ENCODE results near the gene CASP5. TPM values are rescaled to one million over a fixed set of nuclear protein-coding genes. Genes with fewer than 3 reads are reported as not detected.
"Not testable (repeated sequence)": the region's sequence is repeated elsewhere in the genome, so short reads cannot be mapped to it uniquely, and the experiment has no call there.

Gene CASP5
- total and polyA plus RNA-seq, 4 donors, result 0.10 to 0.75 (median 0.34) TPM

DNA sequence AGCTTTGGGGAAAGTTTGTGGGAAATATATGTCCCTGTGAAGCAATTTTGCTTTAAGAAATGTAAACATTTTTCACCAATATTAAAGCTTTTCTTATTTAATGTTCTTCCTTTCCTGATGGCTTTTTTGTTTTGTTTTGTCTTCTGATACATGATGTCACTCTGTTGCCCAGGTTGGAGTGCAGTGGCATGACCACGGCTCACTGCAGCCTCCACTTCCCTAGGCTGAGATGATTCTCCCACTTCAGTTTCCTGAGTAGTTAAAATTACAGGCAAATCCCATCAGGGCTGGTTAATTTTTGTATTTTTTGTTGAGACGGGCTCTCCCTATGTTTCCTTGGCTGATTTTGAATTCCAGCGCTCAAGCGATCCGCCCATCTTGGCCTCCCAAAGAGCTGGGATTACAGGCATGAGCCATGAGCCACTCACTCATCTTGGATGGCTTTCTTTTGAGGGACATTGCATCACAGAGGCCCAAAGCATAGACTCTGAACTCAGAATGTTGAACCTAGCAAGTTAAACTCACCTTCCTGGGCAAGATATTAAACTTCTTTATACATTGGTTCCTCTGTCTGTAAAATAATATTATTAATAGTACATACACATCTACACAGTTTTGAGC, 22.8 kb upstream of the CASP5 start (continued):
- TF ChIP-seq, protein P1, sequence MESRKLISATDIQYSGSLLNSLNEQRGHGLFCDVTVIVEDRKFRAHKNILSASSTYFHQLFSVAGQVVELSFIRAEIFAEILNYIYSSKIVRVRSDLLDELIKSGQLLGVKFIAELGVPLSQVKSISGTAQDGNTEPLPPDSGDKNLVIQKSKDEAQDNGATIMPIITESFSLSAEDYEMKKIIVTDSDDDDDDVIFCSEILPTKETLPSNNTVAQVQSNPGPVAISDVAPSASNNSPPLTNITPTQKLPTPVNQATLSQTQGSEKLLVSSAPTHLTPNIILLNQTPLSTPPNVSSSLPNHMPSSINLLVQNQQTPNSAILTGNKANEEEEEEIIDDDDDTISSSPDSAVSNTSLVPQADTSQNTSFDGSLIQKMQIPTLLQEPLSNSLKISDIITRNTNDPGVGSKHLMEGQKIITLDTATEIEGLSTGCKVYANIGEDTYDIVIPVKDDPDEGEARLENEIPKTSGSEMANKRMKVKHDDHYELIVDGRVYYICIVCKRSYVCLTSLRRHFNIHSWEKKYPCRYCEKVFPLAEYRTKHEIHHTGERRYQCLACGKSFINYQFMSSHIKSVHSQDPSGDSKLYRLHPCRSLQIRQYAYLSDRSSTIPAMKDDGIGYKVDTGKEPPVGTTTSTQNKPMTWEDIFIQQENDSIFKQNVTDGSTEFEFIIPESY (IDR thresholded peaks at IDR 0.05), result no peak
- no peak for TF ChIP-seq HNF4A (conservative IDR thresholded peaks at IDR 0.05)
- no peak for TF ChIP-seq NR2F2 (IDR thresholded peaks at IDR 0.05)
- TF ChIP-seq RAD21 (IDR thresholded peaks at IDR 0.05), result no peak
- TF ChIP-seq EGR1 (IDR thresholded peaks at IDR 0.05; ENCODE audit: low read depth in 2 of 2), result no peak
- no peak for TF ChIP-seq HNF4G (IDR thresholded peaks at IDR 0.05)
- no peak for TF ChIP-seq SP1 (IDR thresholded peaks at IDR 0.05)
- TF ChIP-seq, protein P2, sequence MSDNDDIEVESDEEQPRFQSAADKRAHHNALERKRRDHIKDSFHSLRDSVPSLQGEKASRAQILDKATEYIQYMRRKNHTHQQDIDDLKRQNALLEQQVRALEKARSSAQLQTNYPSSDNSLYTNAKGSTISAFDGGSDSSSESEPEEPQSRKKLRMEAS (IDR thresholded peaks at IDR 0.05), result no peak
- no peak for TF ChIP-seq FOXA1 (IDR thresholded peaks at IDR 0.05)
- no peak for TF ChIP-seq RXRA (IDR thresholded peaks at IDR 0.05)

- Histone ChIP-seq H3K9ac (ENCODE audit: low read depth in 1 of 2, low read length in 2 of 2) (peak within 1 kb of the TSS; percentile 62 to 83), H3K27ac (ENCODE audit: low read depth in 1 of 2, low read length in 2 of 2) (peak within 1 kb of the TSS; percentile 36 to 45), H3K4me3 (ENCODE audit: low read depth in 1 of 3, low read length in 3 of 3) (peak within 1 kb of the TSS; percentile 45 to 54 (median 47))
- not testable (repeated sequence) for DNase-seq (ENCODE audit: low spot score); H3K36me3 ChIP-seq (ENCODE audit: control insufficient read depth in 4 of 4, insufficient read depth in 3 of 4, low read depth in 1 of 4, low read length in 3 of 4); H3K4me1 ChIP-seq (ENCODE audit: control insufficient read depth in 4 of 4, insufficient read depth in 4 of 4, low read length in 3 of 4); H3K9me3 ChIP-seq (ENCODE audit: control insufficient read depth in 4 of 4, low read length in 3 of 4); H3K27me3 ChIP-seq (ENCODE audit: control insufficient read depth in 4 of 4, insufficient read depth in 4 of 4, low read length in 3 of 4)
- WGBS, result 49% methylated on average over 5 of the region's 5 CpGs
- TF ChIP-seq REST (IDR thresholded peaks at IDR 0.05) (peak; percentile 56), RAD21 (IDR thresholded peaks at IDR 0.05) (peak in 1 of 2 donors; percentile 22), YY1 (IDR thresholded peaks at IDR 0.05) (peak; percentile 59)
Observed at GRCh38 chr11:105044557-105045524, 21.9 kb upstream of the CASP5 start, which contains the start of gene CARD16. Gene CARD16, minus strand, starts transcription at chr11:105045335. Its CDS starts 38 bp downstream, at chr11:105045297.

DNA sequence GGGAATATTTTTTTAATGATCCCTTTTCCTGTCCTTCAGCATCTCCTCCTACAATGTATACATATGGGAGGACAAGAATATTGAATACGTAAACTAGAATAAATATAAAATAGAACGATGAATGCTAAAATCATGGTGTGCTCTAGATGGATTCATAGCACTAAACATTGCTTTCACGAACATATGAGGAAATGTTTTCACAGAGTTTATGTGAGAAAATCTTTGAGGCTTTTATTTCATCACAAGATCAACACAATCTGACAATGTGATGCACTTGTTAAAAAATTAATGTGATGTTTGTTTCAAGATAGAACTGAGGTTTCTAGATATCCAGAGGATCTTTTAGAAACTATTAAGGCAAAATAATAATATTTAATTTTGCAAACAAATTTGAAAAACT, 19.2 kb upstream of the CASP5 start:
- DNase-seq (ENCODE audit: low spot score), result no peak
- H3K4me3 ChIP-seq (ENCODE audit: low read depth in 1 of 3, low read length in 3 of 3), result no peak overlapping the region
- H3K27ac ChIP-seq (ENCODE audit: low read depth in 1 of 2, low read length in 2 of 2), result no peak overlapping the region
- H3K27me3 ChIP-seq (ENCODE audit: control insufficient read depth in 4 of 4, insufficient read depth in 4 of 4, low read length in 3 of 4), result no peaks in the 10 kb centered on the region
- no peaks in the 10 kb centered on the region for H3K9me3 ChIP-seq (ENCODE audit: control insufficient read depth in 4 of 4, low read length in 3 of 4)
- peaks cover 0 to 4% (median under 1%) of the 10 kb centered on the region in 4 donors for H3K4me1 ChIP-seq (ENCODE audit: control insufficient read depth in 4 of 4, insufficient read depth in 4 of 4, low read length in 3 of 4)
- no peaks in the 10 kb centered on the region for H3K36me3 ChIP-seq (ENCODE audit: control insufficient read depth in 4 of 4, insufficient read depth in 3 of 4, low read depth in 1 of 4, low read length in 3 of 4)
- H3K9ac ChIP-seq (ENCODE audit: low read depth in 1 of 2, low read length in 2 of 2), result no peak overlapping the region
- 87% methylated on average over 3 of the region's 3 CpGs for WGBS
- TF ChIP-seq, protein P2 (IDR thresholded peaks at IDR 0.05), result no peak
- TF ChIP-seq SP1 (IDR thresholded peaks at IDR 0.05) (no peak), TAF1 (conservative IDR thresholded peaks at IDR 0.05) (no peak), GABPA (IDR thresholded peaks at IDR 0.05 in 1 of 2, conservative IDR thresholded peaks at IDR 0.05 in 1 of 2) (no peak), HNF4G (IDR thresholded peaks at IDR 0.05) (no peak), RAD21 (IDR thresholded peaks at IDR 0.05) (no peak), REST (IDR thresholded peaks at IDR 0.05) (no peak)
- TF ChIP-seq, protein P1 (IDR thresholded peaks at IDR 0.05), result no peak
